ENCODE data around the gene KLHL4. TPM values are rescaled to one million over a fixed set of nuclear protein-coding genes. Genes with fewer than 3 reads are reported as not detected.
"Not testable (repeated sequence)": the region's sequence is repeated elsewhere in the genome, so short reads cannot be mapped to it uniquely, and the experiment has no call there.

Gene KLHL4
- total RNA-seq, 1 donor = under 0.01 TPM

DNA sequence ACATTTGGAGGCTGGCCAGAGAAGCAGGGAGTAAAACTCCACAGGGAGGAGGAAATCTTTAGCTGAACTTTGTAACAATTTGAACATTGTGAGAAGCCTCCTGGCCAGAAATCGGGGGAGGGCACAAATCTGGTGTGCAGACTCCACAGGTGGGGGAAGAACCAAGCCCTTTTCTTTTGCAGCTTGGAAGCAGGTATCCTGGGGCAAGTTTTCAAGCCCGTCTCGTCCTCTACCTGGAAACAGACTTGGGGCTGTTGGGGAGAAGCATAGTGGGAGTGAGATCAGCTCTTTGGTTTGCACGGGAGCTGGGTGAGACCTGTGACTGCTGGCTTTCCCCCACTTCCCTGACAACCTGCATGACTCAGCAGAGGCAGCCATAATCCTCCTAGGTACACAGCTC lies 123.8 kb downstream of the KLHL4 start:
- DNase-seq (ENCODE audit: low read depth in 2 of 3, low spot score in 2 of 3) = not testable (repeated sequence)

DNA sequence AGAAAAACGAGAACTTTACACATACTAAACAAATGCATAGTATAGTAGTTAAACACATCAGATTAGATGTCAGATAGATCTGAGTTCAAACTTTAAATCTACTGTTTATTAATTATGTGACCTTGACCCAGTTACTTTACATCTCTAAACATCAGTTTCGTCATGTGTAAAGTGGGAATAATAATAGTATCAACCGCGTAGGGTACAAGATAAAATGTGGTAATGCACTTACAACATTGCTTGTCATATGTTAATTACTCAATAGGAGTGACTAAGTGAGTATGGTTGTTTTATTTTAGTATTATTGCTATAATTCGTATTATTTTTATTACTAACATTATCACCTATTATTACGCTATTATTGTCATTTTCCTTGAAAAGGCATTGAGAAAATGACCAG lies 144.2 kb downstream of the KLHL4 start:
- no peak for DNase-seq (ENCODE audit: low read depth in 2 of 3, low spot score in 2 of 3)

DNA sequence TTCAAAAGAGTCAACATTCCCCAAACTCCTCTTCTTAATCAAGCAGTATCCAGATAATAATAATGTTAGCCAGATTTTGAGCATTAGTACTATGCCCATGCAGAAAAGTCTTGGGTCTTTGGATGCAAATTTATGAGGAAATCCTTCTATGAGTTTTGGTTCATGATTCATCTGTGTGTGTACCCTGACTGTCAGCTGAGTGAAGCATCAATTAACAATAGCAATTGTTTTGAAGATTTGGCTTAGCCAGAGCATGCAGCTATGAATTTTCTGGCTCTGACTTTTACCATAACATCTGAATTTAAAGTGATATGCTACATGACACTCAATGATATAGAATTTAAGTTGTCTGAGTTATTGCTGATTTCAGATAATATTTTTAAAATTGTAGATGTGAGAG lies 145.8 kb downstream of the KLHL4 start:
- no peak for DNase-seq (ENCODE audit: low read depth in 2 of 3, low spot score in 2 of 3)

DNA sequence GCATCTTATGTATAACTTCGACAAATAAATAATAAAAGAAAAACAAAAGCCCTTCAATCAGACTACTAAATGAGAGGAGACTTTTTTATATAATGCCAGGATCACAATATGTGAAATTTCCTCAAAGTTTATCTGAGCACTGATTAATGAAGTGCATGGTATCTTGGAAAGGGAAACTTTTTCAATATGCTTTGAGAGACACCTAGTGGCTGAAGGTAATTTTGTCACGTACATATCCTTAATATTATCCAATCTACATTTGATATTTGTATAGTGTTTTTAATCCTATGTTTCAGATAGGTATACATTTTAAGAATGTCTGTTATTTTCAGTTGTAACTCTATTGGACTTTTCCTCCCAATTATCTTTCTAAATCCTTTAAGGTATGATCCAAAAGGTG lies 146.8 kb downstream of the KLHL4 start:
- peak in 1 of 3 donors; percentile 1 for DNase-seq (ENCODE audit: low read depth in 2 of 3, low spot score in 2 of 3)

DNA sequence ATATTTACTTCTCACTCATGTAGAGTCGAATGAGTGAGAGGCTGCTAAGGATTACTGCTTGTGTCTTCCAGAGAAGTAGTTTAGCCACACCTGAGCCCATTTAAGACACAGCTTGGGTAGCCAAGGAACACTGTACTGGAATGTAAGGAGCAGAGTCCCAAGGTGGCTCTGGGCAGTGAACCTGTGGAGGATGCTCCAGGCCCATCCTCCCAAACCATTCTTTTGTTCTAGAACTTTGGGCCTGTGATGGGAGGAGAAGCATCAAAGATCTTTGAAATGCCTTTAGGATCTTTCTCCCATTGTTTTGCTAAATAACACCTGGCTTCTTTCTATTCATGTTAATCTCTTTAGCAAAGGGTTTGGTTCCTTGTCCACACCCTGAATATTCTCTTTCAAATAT lies 162.2 kb downstream of the KLHL4 start:
- no peak for DNase-seq (ENCODE audit: low read depth in 2 of 3, low spot score in 2 of 3)

DNA sequence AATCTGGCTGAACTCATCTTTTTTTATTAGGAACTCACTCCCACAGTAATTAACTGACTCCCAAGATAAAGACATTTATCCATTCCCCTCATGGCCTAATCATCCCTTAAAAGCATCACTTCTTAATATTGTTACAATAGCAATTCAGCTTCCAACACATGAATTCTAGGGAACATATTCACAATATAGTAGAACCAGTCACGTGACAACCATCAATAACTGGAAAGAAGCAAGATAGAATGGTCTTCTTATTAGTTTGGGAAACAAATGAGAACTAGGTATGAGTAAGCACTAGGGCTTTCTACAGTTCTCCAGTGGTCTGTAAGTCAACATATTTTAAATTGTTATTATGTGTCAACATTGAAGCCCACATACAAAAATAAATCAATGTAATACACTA lies 170.1 kb downstream of the KLHL4 start:
- no peak for DNase-seq (ENCODE audit: low read depth in 2 of 3, low spot score in 2 of 3)

DNA sequence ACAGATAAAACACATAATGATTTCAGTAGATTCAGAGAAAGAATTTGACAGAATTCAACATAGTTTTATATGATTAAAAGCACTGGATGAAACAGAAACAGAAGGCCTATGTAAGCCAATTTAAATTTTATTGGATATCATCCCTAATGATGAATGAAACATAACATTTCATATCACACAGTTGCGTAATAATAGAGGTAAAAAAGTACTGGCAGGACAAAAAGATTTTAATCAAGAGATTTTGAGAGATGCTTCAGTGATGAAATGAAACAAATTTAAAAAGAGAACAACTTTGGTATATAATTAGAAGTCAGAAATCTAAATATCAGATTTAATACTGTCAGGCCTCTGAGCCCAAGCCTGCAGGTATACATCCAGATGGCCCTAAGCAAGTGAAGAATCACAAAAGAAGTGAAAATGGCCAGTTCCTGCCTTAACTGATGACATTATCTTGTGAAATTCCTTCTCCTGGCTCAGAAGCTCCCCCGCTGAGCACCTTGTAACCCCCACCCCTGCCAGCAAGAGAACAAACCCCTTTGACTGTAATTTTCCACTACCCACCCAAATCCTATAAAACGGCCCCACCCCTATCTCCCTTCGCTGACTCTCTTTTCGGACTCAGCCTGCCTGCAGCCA lies 170.6 kb downstream of the KLHL4 start:
- not testable (repeated sequence) for DNase-seq (ENCODE audit: low read depth in 2 of 3, low spot score in 2 of 3)

DNA sequence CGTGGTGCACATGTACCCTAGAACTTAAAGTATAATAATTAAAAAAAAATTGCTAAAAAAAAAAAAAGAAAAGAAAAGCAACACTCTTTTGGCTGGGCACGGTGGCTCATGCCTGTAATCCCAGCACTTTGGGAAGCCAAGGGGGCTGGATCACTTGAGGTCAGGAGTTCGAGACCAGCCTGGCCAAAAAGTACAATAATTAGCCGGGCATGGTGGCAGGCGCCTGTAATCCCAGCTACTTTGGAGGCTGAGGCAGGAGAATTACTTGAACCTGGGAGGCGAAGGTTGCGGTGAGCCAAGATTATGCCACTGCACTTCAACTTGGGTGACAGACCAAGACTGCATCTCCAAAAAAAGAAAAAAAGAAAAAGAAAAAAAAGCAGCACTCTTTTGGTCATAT lies 171.6 kb downstream of the KLHL4 start:
- not testable (repeated sequence) for DNase-seq (ENCODE audit: low read depth in 2 of 3, low spot score in 2 of 3)

DNA sequence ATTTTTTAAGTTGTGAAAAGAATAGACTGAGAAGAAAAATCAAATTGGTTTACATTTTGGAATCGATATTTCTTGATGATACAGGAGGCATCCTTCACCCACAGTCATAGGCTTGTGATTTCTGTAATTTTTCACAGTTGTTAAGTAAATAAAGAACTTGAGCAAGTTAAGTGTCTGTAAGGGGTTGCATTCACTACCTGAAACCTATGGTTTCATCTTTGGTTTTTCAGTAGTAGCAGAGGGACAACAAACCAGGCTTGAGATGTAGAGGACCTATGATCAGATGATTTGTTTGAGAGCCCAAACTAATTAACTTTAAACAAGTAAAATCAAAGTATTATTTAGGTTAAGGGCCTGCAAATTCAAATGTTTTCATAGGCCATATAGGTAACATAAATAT lies 175.6 kb downstream of the KLHL4 start:
- DNase-seq (ENCODE audit: low read depth in 2 of 3, low spot score in 2 of 3) = no peak

DNA sequence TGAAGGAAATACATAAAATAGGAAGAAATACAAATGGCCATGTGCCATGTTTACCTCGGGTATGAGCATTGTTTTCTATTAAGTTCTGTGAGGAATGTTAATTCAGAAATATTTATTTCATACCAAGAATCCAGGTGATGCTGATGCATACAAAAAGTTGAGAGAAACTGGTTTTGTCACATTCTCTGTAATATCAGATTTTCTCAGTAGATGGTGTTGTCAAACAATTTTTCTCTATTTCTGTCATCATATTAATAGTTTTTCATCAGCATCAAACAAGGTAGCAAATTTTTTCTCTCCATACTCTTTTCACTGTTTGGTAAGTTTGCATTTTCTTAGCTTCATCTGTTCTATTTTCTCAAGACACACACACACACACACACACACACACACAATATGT lies 179.8 kb downstream of the KLHL4 start:
- DNase-seq (ENCODE audit: low read depth in 2 of 3, low spot score in 2 of 3) = no peak

DNA sequence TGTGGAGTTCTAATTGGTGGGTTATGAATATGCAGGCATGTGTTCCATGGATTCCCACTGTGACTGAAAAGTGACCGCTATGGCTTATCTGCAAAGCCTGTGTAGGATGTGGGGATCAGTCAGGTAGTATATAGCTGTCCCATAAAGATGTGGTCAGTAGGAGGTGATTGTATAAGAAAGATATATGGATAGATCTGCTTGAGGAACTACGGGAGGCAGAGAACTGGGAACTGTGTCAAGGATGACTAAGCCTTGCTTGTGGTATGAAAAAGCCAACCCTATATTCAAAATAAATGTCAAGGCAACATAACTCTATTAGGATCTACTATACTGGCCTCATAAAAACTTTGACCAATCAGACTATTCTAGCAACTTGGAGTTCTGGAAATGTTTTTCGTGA lies 185.2 kb downstream of the KLHL4 start:
- no peak for DNase-seq (ENCODE audit: low read depth in 2 of 3, low spot score in 2 of 3)

DNA sequence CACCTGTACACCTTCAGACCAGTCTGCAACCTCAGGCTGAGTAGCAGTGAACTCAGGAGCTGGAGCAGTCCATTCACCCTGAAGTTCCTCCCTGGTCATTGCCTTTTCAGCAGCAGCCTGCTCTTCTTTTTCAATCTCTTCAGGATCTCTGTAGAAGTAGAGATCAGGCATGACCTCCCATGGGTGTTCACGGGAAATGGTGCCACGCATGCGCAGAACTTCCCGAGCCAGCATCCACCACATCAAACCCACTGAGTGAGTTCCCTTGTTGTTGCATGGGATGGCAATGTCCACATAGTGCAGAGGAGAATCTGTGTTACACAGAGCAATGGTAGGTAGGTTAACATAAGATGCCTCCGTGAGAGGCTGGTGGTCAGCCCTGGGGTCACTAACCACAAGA lies 185.9 kb downstream of the KLHL4 start:
- DNase-seq (ENCODE audit: low read depth in 2 of 3, low spot score in 2 of 3) = not testable (repeated sequence)

DNA sequence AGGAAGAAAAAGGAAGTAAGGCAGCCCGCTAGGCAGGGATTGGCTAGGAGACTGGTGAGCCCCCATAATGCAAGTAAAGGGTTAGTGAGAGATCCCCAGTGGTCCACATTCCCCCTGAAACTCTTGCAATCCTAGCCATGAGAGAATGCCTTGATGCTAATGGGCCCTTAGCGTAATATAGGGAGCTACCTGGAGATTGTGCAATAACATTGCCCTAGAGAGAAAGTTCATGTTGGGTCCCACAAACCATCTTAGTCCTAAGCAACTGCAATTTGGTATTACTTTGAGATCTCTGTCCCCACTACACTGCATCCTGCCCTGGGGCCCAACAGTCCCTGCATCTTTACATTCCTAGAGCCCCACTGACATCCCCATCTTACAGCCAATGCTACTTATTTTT lies 188.5 kb downstream of the KLHL4 start:
- DNase-seq (ENCODE audit: low read depth in 2 of 3, low spot score in 2 of 3) = no peak

DNA sequence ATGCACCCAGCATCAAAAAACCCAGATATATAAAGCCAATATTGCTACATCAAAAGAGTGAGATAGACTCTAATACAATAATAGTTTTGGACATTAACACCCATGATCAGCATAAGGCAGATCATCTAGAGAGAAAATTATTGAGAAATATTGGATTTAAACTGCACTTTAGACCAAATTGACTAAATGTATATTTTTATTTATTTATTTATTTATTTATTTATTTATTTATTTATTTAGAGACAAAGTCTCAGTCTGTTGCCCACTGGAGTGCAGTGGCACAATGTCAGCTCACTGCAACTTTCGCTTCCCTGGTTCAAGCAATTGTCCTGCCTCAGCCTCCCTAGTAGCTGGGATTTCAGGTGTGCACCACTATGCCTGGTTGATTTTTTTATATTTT lies 193.0 kb downstream of the KLHL4 start:
- no peak for DNase-seq (ENCODE audit: low read depth in 2 of 3, low spot score in 2 of 3)
